ENCODE measurements around the gene RNF121. TPM values are rescaled to one million over a fixed set of nuclear protein-coding genes. Genes with fewer than 3 reads are reported as not detected.

The RNF121 gene
- total RNA-seq, 1 donor, result 22.9 TPM

DNA sequence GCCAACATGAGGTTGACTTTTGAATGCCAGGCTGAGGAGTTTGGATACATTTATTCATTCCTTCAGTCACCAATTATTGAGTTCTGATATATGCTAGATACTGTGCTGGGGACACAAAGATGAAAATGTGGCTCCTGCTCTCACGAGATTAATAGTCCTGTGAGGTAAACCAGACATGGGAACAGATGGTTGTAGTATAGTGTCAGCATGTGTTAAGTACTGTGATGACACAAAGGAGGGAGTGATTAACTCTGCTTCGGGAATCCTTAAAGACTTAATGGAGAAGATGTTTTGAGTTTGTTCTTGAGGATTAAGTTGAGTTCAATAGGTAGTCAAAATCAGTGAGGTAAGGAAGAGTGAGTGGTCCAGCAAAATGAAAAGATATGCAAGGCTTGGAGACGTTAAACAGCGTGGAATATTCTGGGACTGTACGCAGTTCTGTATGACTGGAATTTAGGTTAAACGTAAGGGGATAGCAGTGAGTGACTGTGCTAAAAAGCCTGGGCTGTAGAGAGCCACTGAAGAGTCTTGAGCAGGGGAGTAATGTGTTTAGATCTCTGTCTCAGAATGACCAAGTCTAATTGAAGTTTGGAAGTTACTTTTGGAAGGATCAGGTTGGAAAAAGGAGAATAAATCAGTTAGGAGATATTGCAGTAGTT, 11.8 kb downstream of the RNF121 start:
- TF ChIP-seq, protein P1, sequence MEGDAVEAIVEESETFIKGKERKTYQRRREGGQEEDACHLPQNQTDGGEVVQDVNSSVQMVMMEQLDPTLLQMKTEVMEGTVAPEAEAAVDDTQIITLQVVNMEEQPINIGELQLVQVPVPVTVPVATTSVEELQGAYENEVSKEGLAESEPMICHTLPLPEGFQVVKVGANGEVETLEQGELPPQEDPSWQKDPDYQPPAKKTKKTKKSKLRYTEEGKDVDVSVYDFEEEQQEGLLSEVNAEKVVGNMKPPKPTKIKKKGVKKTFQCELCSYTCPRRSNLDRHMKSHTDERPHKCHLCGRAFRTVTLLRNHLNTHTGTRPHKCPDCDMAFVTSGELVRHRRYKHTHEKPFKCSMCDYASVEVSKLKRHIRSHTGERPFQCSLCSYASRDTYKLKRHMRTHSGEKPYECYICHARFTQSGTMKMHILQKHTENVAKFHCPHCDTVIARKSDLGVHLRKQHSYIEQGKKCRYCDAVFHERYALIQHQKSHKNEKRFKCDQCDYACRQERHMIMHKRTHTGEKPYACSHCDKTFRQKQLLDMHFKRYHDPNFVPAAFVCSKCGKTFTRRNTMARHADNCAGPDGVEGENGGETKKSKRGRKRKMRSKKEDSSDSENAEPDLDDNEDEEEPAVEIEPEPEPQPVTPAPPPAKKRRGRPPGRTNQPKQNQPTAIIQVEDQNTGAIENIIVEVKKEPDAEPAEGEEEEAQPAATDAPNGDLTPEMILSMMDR (IDR thresholded peaks at IDR 0.05; ENCODE audit: insufficient read depth, low read length), result no peak
- DNase-seq (ENCODE audit: low read depth), result no peak

GRCh38 chr11:71946144-71946571, 17.3 kb downstream of the RNF121 start:
- H3K4me3 ChIP-seq (ENCODE audit: low read depth, low read length), result no peak overlapping the region
- peak; percentile 61 for DNase-seq (ENCODE audit: low read depth)
- TF ChIP-seq, protein P1 (IDR thresholded peaks at IDR 0.05; ENCODE audit: insufficient read depth, low read length), result no peak

More for the DNA sequence above, 11.8 kb downstream of the RNF121 start:
- no peak overlapping the region for H3K4me3 ChIP-seq (ENCODE audit: low read depth, low read length)

GRCh38 chr11:71947498-71947897, 18.7 kb downstream of the RNF121 start:
- TF ChIP-seq, protein P1 (IDR thresholded peaks at IDR 0.05; ENCODE audit: insufficient read depth, low read length), result no peak

DNA sequence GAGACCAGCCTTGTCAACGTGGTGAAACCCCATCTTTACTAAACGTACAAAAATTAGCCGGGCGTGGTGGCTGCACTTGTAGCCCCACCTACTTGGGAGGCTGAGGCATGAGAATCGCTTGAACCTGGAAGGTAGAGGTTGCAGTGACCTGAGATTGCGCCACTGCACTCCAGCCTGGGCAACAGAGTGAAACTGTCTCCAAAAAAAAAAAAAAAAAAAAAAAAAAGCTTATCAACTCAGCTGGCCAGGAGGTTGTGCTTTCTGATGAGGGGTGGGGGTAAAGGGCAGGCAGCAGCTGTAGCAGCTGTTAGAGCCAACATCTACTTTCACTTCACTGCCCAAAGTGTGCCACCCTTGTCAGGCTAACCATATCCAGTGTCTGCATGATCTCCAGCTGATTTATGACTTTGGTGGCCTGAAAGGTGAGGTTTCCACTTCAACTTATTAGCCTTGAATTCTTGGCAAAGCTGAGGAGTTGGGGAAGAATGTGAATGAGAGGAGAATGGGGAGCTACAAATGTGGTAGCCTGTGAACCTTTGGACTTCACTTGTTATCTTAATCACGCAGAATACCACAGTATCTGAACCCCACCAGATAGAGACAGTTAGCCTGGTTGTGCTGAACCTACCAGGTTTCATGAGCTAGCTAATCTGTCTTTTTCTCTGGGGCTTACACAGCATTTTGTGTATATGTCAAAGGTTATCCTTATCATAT, 19.6 kb downstream of the RNF121 start:
- TF ChIP-seq, protein P1 (IDR thresholded peaks at IDR 0.05; ENCODE audit: insufficient read depth, low read length), result no peak
- peak; percentile 32 for DNase-seq (ENCODE audit: low read depth)
- no peak overlapping the region for H3K4me3 ChIP-seq (ENCODE audit: low read depth, low read length)

More at GRCh38 chr11:71947498-71947897, 18.7 kb downstream of the RNF121 start:
- no peak overlapping the region for H3K4me3 ChIP-seq (ENCODE audit: low read depth, low read length)
- DNase-seq (ENCODE audit: low read depth), result no peak

DNA sequence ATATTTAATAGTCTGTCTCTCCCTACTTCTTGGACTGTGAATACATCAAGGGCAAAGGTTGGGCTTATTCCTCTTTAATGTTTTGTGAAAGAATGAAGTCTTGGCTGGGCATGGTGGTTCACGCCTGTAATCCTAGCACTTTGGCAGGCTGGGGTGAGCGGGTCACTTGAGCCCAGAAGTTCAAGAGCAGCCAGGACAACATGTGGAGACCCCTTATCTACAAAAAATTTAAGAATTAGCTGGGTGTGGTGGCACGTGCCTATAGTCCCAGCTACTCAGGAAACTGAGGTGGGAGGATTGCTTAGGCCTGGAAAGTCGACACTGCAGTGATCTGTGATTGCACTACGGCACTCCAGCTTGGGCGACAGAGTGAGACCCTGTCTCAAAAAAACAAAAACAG, 20.2 kb downstream of the RNF121 start:
- TF ChIP-seq, protein P1 (IDR thresholded peaks at IDR 0.05; ENCODE audit: insufficient read depth, low read length), result no peak
- H3K4me3 ChIP-seq (ENCODE audit: low read depth, low read length), result no peak overlapping the region

DNA sequence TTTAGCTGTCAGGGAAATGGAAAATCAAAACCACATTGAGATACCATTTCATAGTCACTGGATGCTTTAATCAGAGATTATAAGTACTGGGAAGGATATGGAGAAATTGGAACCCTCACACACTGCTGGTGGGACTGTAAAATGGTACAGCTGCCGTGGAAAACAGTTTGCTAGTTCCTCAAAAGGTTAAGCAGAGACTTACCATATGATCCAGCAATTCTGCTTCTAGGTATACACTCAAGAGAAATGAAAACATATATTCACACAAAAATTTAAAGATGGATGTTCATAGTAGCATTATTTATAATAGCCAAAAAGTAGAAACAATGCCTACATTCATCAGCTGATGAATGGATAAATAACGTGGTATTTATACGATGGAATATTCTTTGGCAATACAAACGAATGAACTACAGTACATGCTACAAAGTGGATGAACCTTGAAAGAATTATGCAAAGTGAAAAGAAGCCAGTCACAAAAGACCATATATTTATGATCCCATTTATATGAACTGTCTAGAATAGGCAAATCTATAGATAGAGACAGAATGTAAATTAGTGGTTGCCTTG, 23.0 kb downstream of the RNF121 start:
- no peak for DNase-seq (ENCODE audit: low read depth)
- TF ChIP-seq, protein P1 (IDR thresholded peaks at IDR 0.05; ENCODE audit: insufficient read depth, low read length), result no peak
- H3K4me3 ChIP-seq (ENCODE audit: low read depth, low read length), result no peak overlapping the region

More for the DNA sequence above, 20.2 kb downstream of the RNF121 start:
- DNase-seq (ENCODE audit: low read depth), result no peak
